MM.1S (cell line): ENCODE data around the gene MACROD1.

Source experiments
- DNase-seq: peaks from one replicate; pipeline ENCODE4 v3.0.0-alpha.2; 2015
- H2AFZ ChIP-seq: fragments of 300-600 bp; sonication (generic); 2 replicates; pipeline ENCODE4 v1.6.0; 2016; ENCODE audit warnings: antibody characterized with exemption, low read length
- H3F3A ChIP-seq: fragments of 300-600 bp; sonication (generic); 2 replicates; pipeline ENCODE4 v1.6.1; 2016; ENCODE audit warnings: mild to moderate bottlenecking, antibody characterized with exemption, low read length, moderate library complexity, mixed read lengths; ENCODE audit not compliant: insufficient read depth
- H3K27ac ChIP-seq: fragments of 300-600 bp; sonication (generic); 2 replicates; pipeline ENCODE4 v1.5.1; 2016; ENCODE audit warnings: mild to moderate bottlenecking, low read length
- H3K27me3 ChIP-seq: fragments of 300-600 bp; sonication (generic); replicated peaks from 2 replicates; pipeline ENCODE4 v1.6.0; 2016; ENCODE audit warnings: low read length; ENCODE audit not compliant: insufficient read depth
- H3K36me3 ChIP-seq: fragments of 300-600 bp; sonication (generic); replicated peaks from 2 replicates; pipeline ENCODE4 v1.6.1; 2016; ENCODE audit warnings: mild to moderate bottlenecking, low read length, mixed read lengths; ENCODE audit not compliant: insufficient read depth
- H3K4me1 ChIP-seq: fragments of 300-600 bp; sonication (generic); 2 replicates; pipeline ENCODE4 v1.6.1; 2016; ENCODE audit warnings: low read length, mixed read lengths
- H3K4me2 ChIP-seq: fragments of 300-600 bp; sonication (generic); 2 replicates; pipeline ENCODE4 v1.6.0; 2016; ENCODE audit warnings: low read depth, low read length
- H3K4me3 ChIP-seq: fragments of 300-600 bp; sonication (generic); 2 replicates; pipeline ENCODE4 v1.5.1; 2016; ENCODE audit warnings: low read length, mixed read lengths
- H3K79me2 ChIP-seq: fragments of 300-600 bp; sonication (generic); 2 replicates; pipeline ENCODE4 v1.6.1; 2016; ENCODE audit warnings: mixed run types, low read length, mixed read lengths
- H3K9ac ChIP-seq: fragments of 300-600 bp; sonication (generic); 2 replicates; pipeline ENCODE4 v1.6.1; 2016; ENCODE audit warnings: low read length, mixed read lengths
- H3K9me2 ChIP-seq: fragments of 300-600 bp; sonication (generic); replicated peaks from 2 replicates; pipeline ENCODE4 v1.6.1; 2016; ENCODE audit warnings: mild to moderate bottlenecking, low read length, mixed read lengths; ENCODE audit not compliant: insufficient read depth
- H3K9me3 ChIP-seq: fragments of 300-600 bp; sonication (generic); replicated peaks from 2 replicates; pipeline ENCODE4 v1.6.1; 2016; ENCODE audit warnings: mild to moderate bottlenecking, low read length, mixed read lengths; ENCODE audit not compliant: insufficient read depth
- H4K20me1 ChIP-seq: fragments of 300-600 bp; sonication (generic); 2 replicates; pipeline ENCODE4 v1.6.1; 2016; ENCODE audit warnings: mild to moderate bottlenecking, low read length, moderate library complexity, mixed read lengths; ENCODE audit not compliant: insufficient read depth
- CTCF ChIP-seq: fragments of 300-600 bp; sonication (generic); IDR thresholded peaks from 2 replicates; pipeline ENCODE4 v1.5.1; 2016; ENCODE audit warnings: antibody characterized with exemption, low read length, mixed read lengths
- EZH2 ChIP-seq: fragments of 300-600 bp; sonication (generic); optimal IDR thresholded peaks from 2 replicates; pipeline ENCODE3; 2017; ENCODE audit warnings: low read depth, mild to moderate bottlenecking, antibody characterized with exemption, low read length, mixed read lengths
- EZH2phosphoT487 ChIP-seq: fragments of 300-600 bp; sonication (generic); IDR thresholded peaks from 2 replicates; pipeline ENCODE4 v1.6.1; 2018; ENCODE audit warnings: antibody characterized with exemption, low read length

Gene MACROD1

GRCh38 chr11:64010783-64011182 lies 155.1 kb downstream of the MACROD1 start:
- Histone ChIP-seq H3F3A (no peaks in the 10 kb centered on the region), H3K27me3 (peaks cover 30% of the 10 kb centered on the region), H3K4me3 (no peak overlapping the region), H3K4me1 (no peaks in the 10 kb centered on the region), H2AFZ (no peak overlapping the region), H3K4me2 (no peak overlapping the region), H4K20me1 (no peaks in the 10 kb centered on the region), H3K36me3 (no peaks in the 10 kb centered on the region), H3K9me2 (no peaks in the 10 kb centered on the region), H3K9me3 (no peaks in the 10 kb centered on the region), H3K9ac (no peak overlapping the region), H3K79me2 (no peaks in the 10 kb centered on the region), H3K27ac (no peak overlapping the region)
- no peak for DNase-seq
- TF ChIP-seq EZH2 (no peak), CTCF (no peak), EZH2phosphoT487 (no peak)

GRCh38 chr11:64009710-64010109 lies 156.2 kb downstream of the MACROD1 start:
- H3K9me3 ChIP-seq: no peaks in the 10 kb centered on the region
- no peak overlapping the region for H3K27ac ChIP-seq
- H3K4me3 ChIP-seq: no peak overlapping the region
- H3F3A ChIP-seq: no peaks in the 10 kb centered on the region
- no peaks in the 10 kb centered on the region for H3K36me3 ChIP-seq
- no peaks in the 10 kb centered on the region for H3K4me1 ChIP-seq
- DNase-seq: no peak
- TF ChIP-seq EZH2phosphoT487 (no peak), CTCF (no peak), EZH2 (no peak)
- no peak overlapping the region for H3K4me2 ChIP-seq
- H3K9me2 ChIP-seq: no peaks in the 10 kb centered on the region
- H3K9ac ChIP-seq: no peak overlapping the region
- no peaks in the 10 kb centered on the region for H4K20me1 ChIP-seq
- no peak overlapping the region for H2AFZ ChIP-seq
- peaks cover 30% of the 10 kb centered on the region for H3K27me3 ChIP-seq
- H3K79me2 ChIP-seq: no peaks in the 10 kb centered on the region

DNA sequence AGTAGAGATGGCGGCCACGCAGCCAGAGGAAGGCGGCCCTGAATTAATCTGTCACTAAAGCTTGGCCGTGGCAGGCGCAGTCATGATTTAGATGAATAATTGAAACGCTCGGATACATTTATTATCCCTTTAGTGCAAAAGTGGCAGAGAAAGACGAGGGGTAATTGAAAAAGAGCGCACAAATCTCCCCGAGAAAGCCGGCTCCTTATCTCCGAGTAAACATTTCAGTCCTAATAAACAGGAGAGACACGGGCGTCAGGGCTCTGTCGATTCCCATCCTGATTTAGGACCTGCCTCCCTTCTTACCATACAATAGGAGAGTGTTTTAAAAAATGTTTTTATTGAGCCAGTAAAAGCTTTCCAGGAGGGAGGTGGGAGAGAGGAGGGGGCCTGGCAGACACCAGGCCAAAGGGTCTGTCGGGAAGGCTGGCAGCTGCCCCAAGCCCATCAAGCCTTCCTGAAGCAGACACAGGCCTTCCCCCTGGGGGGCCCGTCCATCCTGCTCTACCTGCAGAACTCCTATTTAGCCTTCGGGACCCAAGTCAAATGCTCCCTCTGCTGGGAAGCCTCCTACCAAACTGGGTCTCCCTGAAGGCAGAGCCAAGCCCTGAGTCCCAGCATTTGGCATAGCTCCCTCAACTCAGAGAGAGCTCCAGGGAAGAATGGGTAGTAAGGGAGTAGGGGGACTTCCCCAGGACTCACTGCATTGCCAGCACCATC lies 156.8 kb downstream of the MACROD1 start:
- Histone ChIP-seq H3K9me2 (no peaks in the 10 kb centered on the region), H3K79me2 (no peaks in the 10 kb centered on the region), H3K27me3 (peaks cover 30% of the 10 kb centered on the region), H3K36me3 (no peaks in the 10 kb centered on the region), H3K9me3 (no peaks in the 10 kb centered on the region), H3F3A (no peaks in the 10 kb centered on the region), H2AFZ (no peak overlapping the region), H4K20me1 (no peaks in the 10 kb centered on the region), H3K4me1 (no peaks in the 10 kb centered on the region), H3K27ac (no peak overlapping the region), H3K4me3 (no peak overlapping the region), H3K9ac (no peak overlapping the region), H3K4me2 (no peak overlapping the region)
- TF ChIP-seq CTCF: no peak
- DNase-seq: no peak
